IMR-90 (cell line): Measurements from ENCODE around the gene HYOU1.
A peak's percentile ranks its signal among the peaks of the same experiment; 100 is the strongest.

Experiments
- BHLHE40 ChIP-seq: fragments of 150-350 bp; IDR thresholded peaks from 2 replicates; pipeline ENCODE4 v1.6.1; 2016; ENCODE audit warnings: mild to moderate bottlenecking, low read depth, low read length
- CEBPB ChIP-seq: IDR thresholded peaks from 2 replicates; pipeline ENCODE4 v1.6.1; 2012; ENCODE audit warnings: low read depth, low read length, improper control_type of control experiment
- CTCF ChIP-seq: conservative IDR thresholded peaks from 2 replicates; pipeline ENCODE4 v1.5.1; 2012; ENCODE audit warnings: mild to moderate bottlenecking, low read depth, low read length, improper control_type of control experiment
- FOS ChIP-seq: fragments of 150-350 bp; IDR thresholded peaks from 2 replicates; pipeline ENCODE4 v1.6.1; 2016; ENCODE audit warnings: low read depth, low read length
- MAFK ChIP-seq: IDR thresholded peaks from 2 replicates; pipeline ENCODE4 v1.6.1; 2012; ENCODE audit warnings: low read depth, low read length, improper control_type of control experiment
- MAZ ChIP-seq: IDR thresholded peaks from 2 replicates; pipeline ENCODE4 v1.6.1; 2012; ENCODE audit warnings: low read depth, mild to moderate bottlenecking, low read length, improper control_type of control experiment, moderate library complexity, borderline replicate concordance
- MXI1 ChIP-seq: IDR thresholded peaks from 2 replicates; pipeline ENCODE4 v1.6.1; 2012; ENCODE audit warnings: low read depth, mild to moderate bottlenecking, low read length, moderate library complexity, borderline replicate concordance
- POLR2A ChIP-seq: IDR thresholded peaks from 2 replicates; pipeline ENCODE4 v1.6.1; 2012; ENCODE audit warnings: mild to moderate bottlenecking, low read depth, low read length
- RAD21 ChIP-seq: IDR thresholded peaks from 2 replicates; pipeline ENCODE4 v1.6.1; 2012; ENCODE audit warnings: low read length, improper control_type of control experiment
- RCOR1 ChIP-seq: IDR thresholded peaks from 2 replicates; pipeline ENCODE4 v1.6.1; 2012; ENCODE audit warnings: mild to moderate bottlenecking, low read length, improper control_type of control experiment; ENCODE audit not compliant: insufficient replicate concordance
- RFX5 ChIP-seq: IDR thresholded peaks from 2 replicates; pipeline ENCODE4 v1.8.0; 2012; ENCODE audit warnings: low read depth, mild to moderate bottlenecking, low read length, moderate library complexity
- USF2 ChIP-seq: fragments of 150-350 bp; IDR thresholded peaks from 2 replicates; pipeline ENCODE4 v1.6.1; 2017; ENCODE audit warnings: mild to moderate bottlenecking, antibody characterized with exemption, low read length, low read depth

GRCh38 chr11:119018074-119018938 is 38.7 kb downstream of the HYOU1 start, which contains the start of the genes RPS25 and TRAPPC4:
- TF ChIP-seq RFX5 (no peak), CTCF (0 out of 2 replicates have a peak, but pooled peaks have one; percentile 2), BHLHE40 (no peak), USF2 (no peak), RAD21 (no peak), POLR2A (peak; percentile 89), MAFK (no peak), CEBPB (no peak), MXI1 (0 out of 2 replicates have a peak, but pooled peaks have one; percentile 5), FOS (no peak), MAZ (peak; percentile 85; the same call in 1 of the 2 replicates), RCOR1 (peak; percentile 90)
